ENCODE results near the gene GART.
"Not testable (repeated sequence)": the region's sequence is repeated elsewhere in the genome, so short reads cannot be mapped to it uniquely, and the experiment has no call there.

Gene GART

GRCh38 chr21:33518899-33519298 is 23.0 kb downstream of the GART start:
- DNase-seq, result no peak

- DNase-seq, result no peak
Observed at GRCh38 chr21:33514229-33514628, 27.7 kb downstream of the GART start.

GRCh38 chr21:33512481-33512880 is 29.4 kb downstream of the GART start:
- DNase-seq, result no peak

- no peak for DNase-seq
Observed at GRCh38 chr21:33511639-33512038, 30.3 kb downstream of the GART start.

- peak in 8 of 56 donors; percentile 2 to 28 (median 6) for DNase-seq
Observed at GRCh38 chr21:33510826-33511225, 31.1 kb downstream of the GART start.

- not testable (repeated sequence) for DNase-seq
Observed at GRCh38 chr21:33507003-33507402, 34.9 kb downstream of the GART start.

- no peak for DNase-seq
Observed at GRCh38 chr21:33505833-33506232, 36.1 kb downstream of the GART start.

GRCh38 chr21:33496345-33496744 is 45.6 kb downstream of the GART start:
- DNase-seq, result no peak

- no peak for DNase-seq
Observed at GRCh38 chr21:33495743-33496142, 46.2 kb downstream of the GART start.

- DNase-seq, result no peak
Observed at GRCh38 chr21:33493756-33494155, 48.2 kb downstream of the GART start.

GRCh38 chr21:33492571-33492970 is 49.3 kb downstream of the GART start:
- no peak for DNase-seq

- DNase-seq, result peak; percentile 47 to 100 (median 90)
Observed at GRCh38 chr21:33491373-33492102, 50.4 kb downstream of the GART start, which contains the start of gene DNAJC28. DNAJC28 (minus strand) TSS chr21:33491716; CDS start chr21:33489393, 2,323 bp downstream.

- peak in 1 of 56 donors; percentile 24 for DNase-seq
Observed at GRCh38 chr21:33490991-33491372, 50.9 kb downstream of the GART start.

- no peak for DNase-seq
Observed at GRCh38 chr21:33488936-33489335, 53.0 kb downstream of the GART start.

- no peak for DNase-seq
Observed at GRCh38 chr21:33487996-33488395, 53.9 kb downstream of the GART start.

GRCh38 chr21:33481314-33481943 is 60.5 kb downstream of the GART start:
- DNase-seq, result no peak

- no peak for DNase-seq
Observed at GRCh38 chr21:33480481-33481103, 61.3 kb downstream of the GART start.

- DNase-seq, result peak; percentile 79 to 99 (median 96)
Observed at GRCh38 chr21:33479679-33480480, 62.0 kb downstream of the GART start, which contains the start of gene TMEM50B. TMEM50B (minus strand) TSS chr21:33479974; CDS start chr21:33468885, 11,089 bp downstream.

GRCh38 chr21:33478935-33479678 is 62.8 kb downstream of the GART start:
- peak in 16 of 56 donors; percentile 2 to 55 (median 25) for DNase-seq

- DNase-seq, result no peak
Observed at GRCh38 chr21:33478182-33478581, 63.7 kb downstream of the GART start.

GRCh38 chr21:33477066-33477465 is 64.9 kb downstream of the GART start:
- no peak for DNase-seq
